Activated CD4-positive, CD25-positive, alpha-beta regulatory T cell (primary cell): Measurements from ENCODE around the gene RAP1GAP2.
"Not testable (repeated sequence)": the region's sequence is repeated elsewhere in the genome, so short reads cannot be mapped to it uniquely, and the experiment has no call there.

ENCODE experiments used
- DNase-seq, 4 experiments: peaks; one replicate each; lab custom pipeline; 2025; lab: John Stamatoyannopoulos, UW

RAP1GAP2 gene

GRCh38 chr17:2814481-2815341 is 18.5 kb downstream of the RAP1GAP2 start:
- DNase-seq, result peak; percentile 63 to 92 (median 81)

DNA sequence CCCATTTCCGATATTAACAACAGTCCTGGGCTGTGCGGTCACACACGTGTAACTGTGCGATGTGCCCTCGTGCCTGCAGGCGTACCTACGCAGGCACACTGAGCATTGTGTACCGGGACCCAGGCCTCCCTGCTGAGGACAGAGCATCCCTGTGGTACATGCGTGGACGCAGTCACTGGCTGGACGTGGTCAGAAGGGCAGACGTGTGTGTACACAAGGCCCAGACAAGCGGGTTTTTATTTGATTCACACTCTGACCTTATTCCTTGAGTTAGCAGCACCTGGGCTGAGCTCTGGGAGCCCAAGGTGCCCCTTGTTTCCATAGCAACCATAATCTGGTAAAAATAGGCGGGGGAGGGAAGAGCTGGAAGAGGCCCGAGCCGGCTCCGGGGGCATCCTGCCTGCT is 19.5 kb downstream of the RAP1GAP2 start:
- no peak for DNase-seq

DNA sequence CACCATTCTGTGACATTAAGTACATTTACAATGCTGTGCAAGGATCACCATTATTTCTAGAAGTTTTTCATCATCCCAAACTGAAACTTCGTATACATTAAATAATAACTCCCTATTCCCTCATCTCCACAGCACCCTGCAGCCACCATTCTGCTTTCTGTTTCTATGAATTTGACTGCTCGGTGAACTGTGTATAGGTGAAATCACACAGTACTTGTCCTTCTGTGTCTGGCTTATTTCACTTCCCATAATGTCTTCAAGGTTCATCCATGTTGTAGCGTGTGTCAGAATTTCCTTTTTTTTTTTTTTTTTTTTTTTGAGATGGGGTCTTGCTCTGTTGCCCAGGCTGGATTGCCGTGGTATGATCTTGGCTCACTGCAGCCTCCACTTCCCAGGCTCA is 20.4 kb downstream of the RAP1GAP2 start:
- DNase-seq, result no peak

GRCh38 chr17:2819294-2819693 is 23.1 kb downstream of the RAP1GAP2 start:
- not testable (repeated sequence) for DNase-seq

DNA sequence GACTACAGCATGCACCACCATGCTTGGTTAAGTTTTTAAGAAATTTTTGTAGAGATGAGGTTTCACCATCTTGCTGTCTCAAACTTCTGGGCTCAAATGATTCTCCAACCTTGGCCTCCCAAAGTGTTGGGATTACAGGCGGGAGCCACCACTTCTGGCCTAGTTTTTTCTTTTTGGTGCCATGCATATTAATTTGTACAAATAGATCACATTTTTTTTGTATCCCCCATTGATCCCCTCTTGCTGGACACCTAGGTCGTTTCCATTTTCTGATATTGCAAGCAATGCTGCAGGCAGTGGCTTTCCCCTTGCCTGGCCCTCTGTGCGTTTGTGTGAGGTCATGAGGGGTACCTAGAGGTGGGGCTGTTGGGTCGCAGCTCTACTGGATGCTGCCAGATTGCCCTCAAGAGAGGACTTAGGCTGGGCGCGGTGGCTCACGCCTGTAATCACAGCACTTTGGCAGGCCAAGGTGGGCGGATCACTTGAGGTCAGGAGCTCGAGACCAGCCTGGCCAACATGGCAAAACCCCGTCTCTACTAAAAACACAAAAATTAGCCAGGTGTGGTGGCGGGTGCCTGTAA is 23.8 kb downstream of the RAP1GAP2 start:
- no peak for DNase-seq

DNA sequence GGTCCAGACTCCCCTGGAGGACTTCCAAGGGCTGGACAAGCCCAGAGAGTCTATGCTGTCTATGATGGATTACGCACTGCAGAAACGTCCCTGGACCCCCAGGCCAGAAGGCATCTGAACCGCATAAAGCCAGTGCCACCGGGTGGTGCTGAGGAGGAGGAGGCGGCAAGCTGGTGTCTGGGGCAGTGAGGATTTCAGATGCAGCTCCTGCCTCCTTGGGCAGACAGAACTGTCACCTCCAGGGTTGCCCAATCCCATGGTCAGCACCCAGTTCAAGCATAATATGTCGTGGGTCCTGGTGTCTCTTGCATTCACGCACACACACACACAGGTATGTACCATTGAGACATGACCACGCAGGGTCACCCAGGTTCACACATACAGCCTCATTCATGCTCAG is 25.6 kb downstream of the RAP1GAP2 start:
- no peak for DNase-seq

DNA sequence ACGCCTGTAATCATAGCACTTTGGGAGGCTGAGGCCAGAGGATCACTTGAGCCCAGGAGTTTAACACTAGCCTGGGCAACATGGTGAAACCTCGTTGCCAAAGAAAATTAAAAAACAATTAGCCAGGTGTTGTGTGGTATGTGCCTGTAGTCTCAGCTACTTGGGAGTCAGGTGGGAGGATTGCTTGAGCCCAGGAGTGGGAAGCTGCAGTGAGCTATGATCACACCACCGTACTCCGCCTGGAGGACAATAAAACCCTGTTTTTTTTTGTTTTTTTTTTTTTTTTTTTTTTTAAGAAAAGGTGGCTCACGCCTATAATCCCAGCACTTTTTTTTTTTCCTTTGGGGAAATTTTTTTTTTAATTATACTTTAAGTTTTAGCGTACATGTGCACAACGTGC is 26.1 kb downstream of the RAP1GAP2 start:
- DNase-seq, result no peak

- DNase-seq, result no peak
Measured at GRCh38 chr17:2825253-2825970, 29.2 kb downstream of the RAP1GAP2 start.

- DNase-seq, result peak; percentile 57 to 88 (median 70)
Measured at GRCh38 chr17:2828397-2829038, 32.3 kb downstream of the RAP1GAP2 start.

GRCh38 chr17:2830678-2831077 is 34.4 kb downstream of the RAP1GAP2 start:
- no peak for DNase-seq

DNA sequence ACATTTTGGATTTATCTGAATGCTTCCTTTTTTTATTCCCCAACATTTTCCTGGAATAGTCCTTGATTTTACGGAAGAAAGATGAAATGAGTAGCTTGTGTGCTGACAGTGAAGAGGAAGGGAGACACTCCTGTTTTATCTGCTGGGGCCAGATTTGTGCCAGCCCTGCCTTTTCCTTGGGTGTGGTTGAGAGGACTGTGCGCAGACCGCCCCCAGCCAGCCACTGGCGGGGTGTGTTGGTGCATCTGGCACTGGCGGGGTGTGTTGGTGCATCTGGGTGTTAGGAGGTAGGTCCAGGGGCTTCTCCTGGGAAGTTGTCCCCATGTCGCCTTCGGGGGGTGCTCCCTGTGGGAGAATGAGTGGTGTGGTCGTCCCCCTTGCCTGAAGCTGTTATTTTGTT is 39.5 kb downstream of the RAP1GAP2 start:
- DNase-seq, result no peak

DNA sequence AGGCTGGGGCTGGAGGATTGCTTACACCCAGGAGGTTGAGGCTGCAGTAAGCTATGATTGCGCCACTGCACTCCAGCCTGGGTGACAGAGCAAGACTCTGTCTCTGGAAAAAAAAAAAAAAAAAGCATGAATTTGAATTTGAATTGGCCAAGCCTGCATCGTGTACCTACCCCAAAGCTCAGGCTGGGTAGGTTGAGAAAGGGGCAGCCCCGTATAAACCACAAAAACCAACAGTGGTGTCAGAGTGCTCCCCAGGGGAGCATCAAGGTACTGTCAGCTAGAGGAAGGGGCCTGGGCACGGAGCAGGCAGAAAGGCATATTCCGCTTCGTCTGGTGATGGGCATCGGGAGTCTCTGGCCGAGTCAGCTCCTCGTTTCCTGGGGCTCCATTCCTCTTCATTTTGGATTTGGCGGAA is 40.9 kb downstream of the RAP1GAP2 start:
- DNase-seq, result peak in 1 of 4 experiments; percentile 28

GRCh38 chr17:2841606-2842005 is 45.4 kb downstream of the RAP1GAP2 start:
- no peak for DNase-seq

DNA sequence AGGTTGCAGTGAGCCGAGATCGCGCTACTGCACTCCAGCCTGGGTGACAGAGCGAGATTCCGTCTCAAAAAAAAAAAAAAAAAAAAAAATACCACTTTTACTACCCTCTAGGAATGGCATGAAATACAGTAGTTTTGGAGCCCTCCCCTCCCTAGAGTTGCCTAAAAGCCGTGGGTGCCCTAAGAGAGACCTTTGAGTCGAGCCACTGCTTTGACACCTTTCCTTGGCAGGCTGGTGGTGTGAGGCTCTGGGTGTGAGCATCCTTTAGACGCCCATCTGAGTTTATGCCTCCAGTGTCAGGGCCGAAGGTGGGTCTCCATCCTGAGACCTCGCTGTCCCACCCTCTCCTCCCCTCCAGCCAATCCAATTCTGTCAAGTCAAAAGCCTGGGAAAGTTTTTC is 46.2 kb downstream of the RAP1GAP2 start:
- no peak for DNase-seq

DNA sequence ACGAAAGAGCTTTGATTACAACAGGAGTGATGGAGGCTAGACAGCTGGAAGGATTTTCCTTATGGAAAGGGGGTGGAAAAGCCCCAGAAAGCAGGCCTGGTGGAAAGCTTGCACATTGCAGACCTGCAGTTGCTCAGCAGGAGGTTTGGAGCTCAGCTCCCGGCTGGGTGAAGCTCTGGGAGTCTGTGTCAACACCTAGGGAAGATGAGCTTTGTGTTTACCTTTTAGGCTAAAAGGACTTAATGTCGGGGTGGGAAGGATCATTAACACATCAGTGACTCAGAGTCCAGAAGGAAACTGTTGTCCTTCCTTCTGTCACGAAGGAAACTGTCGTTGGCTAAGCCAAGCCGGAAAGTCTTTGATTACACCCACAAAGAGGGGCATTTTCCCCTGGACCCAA is 48.2 kb downstream of the RAP1GAP2 start:
- no peak for DNase-seq

DNA sequence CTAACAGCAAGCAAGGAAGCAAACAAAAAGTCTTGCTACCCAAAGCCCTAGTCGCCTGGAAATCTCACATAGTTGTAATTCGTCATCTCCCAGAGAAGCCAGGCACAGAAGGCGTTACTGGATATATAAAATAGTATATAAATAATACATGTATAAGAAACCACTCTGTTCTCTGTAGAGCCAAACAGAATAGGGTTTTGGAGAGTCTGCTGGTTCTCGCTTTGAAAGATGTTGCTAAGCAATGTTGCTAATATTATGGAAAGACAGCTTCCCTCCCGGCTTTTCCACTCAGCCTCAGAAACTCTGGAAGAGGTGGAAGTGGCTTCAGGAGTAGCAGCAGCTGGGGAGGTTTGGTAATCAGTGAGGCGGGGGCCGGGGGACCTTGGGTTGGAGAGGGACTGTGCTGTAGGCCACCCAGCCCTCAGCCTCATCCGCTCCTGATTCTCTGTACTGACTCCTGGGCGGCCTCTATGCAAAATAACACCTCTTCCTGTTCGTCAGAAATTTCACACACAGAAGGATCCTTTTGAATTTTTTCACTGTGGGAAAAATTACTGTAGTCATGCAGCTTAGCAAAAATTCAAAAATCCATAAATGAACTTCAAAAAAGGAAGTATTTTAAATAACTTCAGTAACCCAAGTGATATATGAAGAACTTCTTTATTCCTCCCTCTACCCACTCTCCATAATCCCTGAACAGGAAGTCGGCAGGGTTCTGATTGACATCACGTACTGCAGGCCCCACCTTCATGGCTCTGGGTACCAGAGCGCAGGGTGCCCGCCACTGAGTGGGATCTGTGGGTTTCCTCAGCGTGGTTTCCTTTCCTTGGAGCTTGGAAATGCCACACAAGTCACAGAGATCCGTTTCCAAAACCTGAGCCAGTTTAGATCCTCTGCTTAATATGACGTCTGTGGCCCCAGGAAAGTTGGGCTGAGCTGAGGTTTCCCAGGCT is 51.4 kb downstream of the RAP1GAP2 start:
- no peak for DNase-seq

- no peak for DNase-seq
Measured at GRCh38 chr17:2849327-2849670, 53.1 kb downstream of the RAP1GAP2 start.

- no peak for DNase-seq
Measured at GRCh38 chr17:2850991-2851390, 54.8 kb downstream of the RAP1GAP2 start.

DNA sequence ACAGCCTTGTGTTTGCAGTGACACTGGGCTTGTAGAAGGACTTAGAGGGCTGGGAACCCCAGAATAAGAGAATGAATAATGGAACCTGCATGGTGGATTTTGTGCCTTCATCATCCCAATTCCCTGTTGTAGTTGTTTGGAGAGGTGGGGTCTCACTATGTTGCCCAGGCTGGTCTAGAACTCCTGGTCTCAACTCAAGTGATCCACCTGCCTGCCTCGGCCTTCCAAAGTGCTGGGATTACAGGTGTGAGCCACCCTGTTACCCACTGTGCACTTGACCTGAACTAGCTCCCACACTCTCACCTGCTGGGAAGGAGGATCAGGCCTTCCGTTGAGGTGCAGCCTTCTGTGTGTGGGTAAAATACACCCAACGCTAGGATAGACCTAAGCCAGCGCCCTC is 55.4 kb downstream of the RAP1GAP2 start:
- no peak for DNase-seq

- no peak for DNase-seq
Measured at GRCh38 chr17:2852221-2852620, 56.0 kb downstream of the RAP1GAP2 start.

DNA sequence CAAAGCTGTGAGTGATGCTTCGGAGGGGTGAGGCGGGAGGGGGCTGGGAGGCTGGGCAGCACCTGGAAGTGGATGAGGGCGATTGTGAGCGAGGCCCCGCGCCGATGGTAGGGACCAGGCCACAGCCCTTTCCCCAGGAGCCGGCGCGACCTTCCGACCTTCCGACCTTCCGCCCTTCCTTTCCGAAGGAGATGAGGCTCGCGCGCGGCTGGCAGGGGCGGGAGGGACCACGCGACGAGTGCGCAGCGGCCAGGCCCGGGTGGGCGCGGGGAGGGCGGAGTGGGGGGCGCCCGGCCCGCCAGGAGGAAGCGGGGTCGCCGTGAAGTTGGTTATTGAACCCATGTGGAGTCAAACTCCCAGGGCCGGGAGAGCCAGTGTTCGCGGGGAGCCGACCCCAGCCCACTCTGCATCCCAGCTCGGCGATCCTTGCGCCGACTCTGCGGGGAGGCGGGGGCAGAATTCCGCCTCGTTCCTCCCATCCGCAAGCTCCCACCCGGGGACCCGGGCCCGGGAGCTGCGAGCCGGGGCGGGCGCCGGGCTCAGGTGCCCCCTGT is 56.6 kb downstream of the RAP1GAP2 start:
- no peak for DNase-seq
